ENCODE data around the gene HDAC8. TPM values are rescaled to one million over a fixed set of nuclear protein-coding genes. Genes with fewer than 3 reads are reported as not detected.

HDAC8 gene
- polyA plus RNA-seq, 1 donor from 2014 or later, result 54.0 TPM

DNA sequence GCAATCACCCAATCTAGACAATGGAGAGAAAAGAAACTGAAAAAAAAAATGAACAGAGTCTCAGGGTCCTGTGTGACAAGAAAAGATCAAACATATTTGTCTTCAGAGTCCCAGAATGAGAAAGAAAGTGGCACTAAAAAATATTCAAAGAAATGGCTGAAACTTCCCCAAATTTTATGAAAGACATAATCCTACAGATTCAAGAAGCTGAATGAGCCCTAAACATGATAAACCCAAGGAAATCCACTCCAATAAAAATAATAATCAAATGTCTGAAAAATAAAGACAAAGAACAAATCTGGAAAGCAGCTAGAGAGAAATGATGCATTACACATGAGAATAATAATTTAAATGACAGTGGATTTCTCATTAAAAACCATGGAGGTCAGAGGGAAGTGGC, 136.6 kb downstream of the HDAC8 start:
- no peak overlapping the region for H3K9ac ChIP-seq (ENCODE audit: low read length)
- no peak overlapping the region for H3K4me3 ChIP-seq (ENCODE audit: low read length)
- no peaks in the 10 kb centered on the region for H3K79me2 ChIP-seq (replicated peaks; ENCODE audit: insufficient read depth, low read length)
- H3K36me3 ChIP-seq (ENCODE audit: insufficient read depth, low read length), result no peaks in the 10 kb centered on the region
- H3K27ac ChIP-seq (ENCODE audit: low read length), result no peak overlapping the region
- TF ChIP-seq SMC3 (conservative IDR thresholded peaks at IDR 0.05; ENCODE audit: poor library complexity), result no peak
- TF ChIP-seq EP300 (conservative IDR thresholded peaks at IDR 0.05; ENCODE audit: poor library complexity, severe bottlenecking), result no peak
- TF ChIP-seq POLR2AphosphoS5 (IDR thresholded peaks at IDR 0.05), result no peak
- TF ChIP-seq EZH2 (IDR thresholded peaks at IDR 0.05; ENCODE audit: borderline replicate concordance, insufficient read depth, low read length, poor library complexity, severe bottlenecking), result no peak
- TF ChIP-seq TAF1 (IDR thresholded peaks at IDR 0.05; ENCODE audit: low read depth), result no peak
- TF ChIP-seq, protein P1, sequence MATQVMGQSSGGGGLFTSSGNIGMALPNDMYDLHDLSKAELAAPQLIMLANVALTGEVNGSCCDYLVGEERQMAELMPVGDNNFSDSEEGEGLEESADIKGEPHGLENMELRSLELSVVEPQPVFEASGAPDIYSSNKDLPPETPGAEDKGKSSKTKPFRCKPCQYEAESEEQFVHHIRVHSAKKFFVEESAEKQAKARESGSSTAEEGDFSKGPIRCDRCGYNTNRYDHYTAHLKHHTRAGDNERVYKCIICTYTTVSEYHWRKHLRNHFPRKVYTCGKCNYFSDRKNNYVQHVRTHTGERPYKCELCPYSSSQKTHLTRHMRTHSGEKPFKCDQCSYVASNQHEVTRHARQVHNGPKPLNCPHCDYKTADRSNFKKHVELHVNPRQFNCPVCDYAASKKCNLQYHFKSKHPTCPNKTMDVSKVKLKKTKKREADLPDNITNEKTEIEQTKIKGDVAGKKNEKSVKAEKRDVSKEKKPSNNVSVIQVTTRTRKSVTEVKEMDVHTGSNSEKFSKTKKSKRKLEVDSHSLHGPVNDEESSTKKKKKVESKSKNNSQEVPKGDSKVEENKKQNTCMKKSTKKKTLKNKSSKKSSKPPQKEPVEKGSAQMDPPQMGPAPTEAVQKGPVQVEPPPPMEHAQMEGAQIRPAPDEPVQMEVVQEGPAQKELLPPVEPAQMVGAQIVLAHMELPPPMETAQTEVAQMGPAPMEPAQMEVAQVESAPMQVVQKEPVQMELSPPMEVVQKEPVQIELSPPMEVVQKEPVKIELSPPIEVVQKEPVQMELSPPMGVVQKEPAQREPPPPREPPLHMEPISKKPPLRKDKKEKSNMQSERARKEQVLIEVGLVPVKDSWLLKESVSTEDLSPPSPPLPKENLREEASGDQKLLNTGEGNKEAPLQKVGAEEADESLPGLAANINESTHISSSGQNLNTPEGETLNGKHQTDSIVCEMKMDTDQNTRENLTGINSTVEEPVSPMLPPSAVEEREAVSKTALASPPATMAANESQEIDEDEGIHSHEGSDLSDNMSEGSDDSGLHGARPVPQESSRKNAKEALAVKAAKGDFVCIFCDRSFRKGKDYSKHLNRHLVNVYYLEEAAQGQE (IDR thresholded peaks at IDR 0.05; ENCODE audit: borderline replicate concordance), result no peak
- TF ChIP-seq RAD21 (conservative IDR thresholded peaks at IDR 0.05), result no peak
- TF ChIP-seq, protein P2, sequence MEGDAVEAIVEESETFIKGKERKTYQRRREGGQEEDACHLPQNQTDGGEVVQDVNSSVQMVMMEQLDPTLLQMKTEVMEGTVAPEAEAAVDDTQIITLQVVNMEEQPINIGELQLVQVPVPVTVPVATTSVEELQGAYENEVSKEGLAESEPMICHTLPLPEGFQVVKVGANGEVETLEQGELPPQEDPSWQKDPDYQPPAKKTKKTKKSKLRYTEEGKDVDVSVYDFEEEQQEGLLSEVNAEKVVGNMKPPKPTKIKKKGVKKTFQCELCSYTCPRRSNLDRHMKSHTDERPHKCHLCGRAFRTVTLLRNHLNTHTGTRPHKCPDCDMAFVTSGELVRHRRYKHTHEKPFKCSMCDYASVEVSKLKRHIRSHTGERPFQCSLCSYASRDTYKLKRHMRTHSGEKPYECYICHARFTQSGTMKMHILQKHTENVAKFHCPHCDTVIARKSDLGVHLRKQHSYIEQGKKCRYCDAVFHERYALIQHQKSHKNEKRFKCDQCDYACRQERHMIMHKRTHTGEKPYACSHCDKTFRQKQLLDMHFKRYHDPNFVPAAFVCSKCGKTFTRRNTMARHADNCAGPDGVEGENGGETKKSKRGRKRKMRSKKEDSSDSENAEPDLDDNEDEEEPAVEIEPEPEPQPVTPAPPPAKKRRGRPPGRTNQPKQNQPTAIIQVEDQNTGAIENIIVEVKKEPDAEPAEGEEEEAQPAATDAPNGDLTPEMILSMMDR (IDR thresholded peaks at IDR 0.05; ENCODE audit: poor library complexity, severe bottlenecking), result no peak
- no peak for TF ChIP-seq MXI1 (conservative IDR thresholded peaks at IDR 0.05; ENCODE audit: poor library complexity, severe bottlenecking)
- H2AFZ ChIP-seq (ENCODE audit: low read depth, low read length), result no peak overlapping the region
- no peaks in the 10 kb centered on the region for H3K9me2 ChIP-seq (ENCODE audit: insufficient read depth, low read length)
- no peak overlapping the region for H3K4me2 ChIP-seq (ENCODE audit: low read length)
- H4K20me1 ChIP-seq (ENCODE audit: insufficient read depth), result no peaks in the 10 kb centered on the region
- no peaks in the 10 kb centered on the region for H3K9me3 ChIP-seq (ENCODE audit: low read length)
- H3F3A ChIP-seq (ENCODE audit: insufficient read depth, low read length, poor library complexity, severe bottlenecking), result no peaks in the 10 kb centered on the region
- H3K27me3 ChIP-seq (ENCODE audit: insufficient read depth, low read depth, low read length), result no peaks in the 10 kb centered on the region

DNA sequence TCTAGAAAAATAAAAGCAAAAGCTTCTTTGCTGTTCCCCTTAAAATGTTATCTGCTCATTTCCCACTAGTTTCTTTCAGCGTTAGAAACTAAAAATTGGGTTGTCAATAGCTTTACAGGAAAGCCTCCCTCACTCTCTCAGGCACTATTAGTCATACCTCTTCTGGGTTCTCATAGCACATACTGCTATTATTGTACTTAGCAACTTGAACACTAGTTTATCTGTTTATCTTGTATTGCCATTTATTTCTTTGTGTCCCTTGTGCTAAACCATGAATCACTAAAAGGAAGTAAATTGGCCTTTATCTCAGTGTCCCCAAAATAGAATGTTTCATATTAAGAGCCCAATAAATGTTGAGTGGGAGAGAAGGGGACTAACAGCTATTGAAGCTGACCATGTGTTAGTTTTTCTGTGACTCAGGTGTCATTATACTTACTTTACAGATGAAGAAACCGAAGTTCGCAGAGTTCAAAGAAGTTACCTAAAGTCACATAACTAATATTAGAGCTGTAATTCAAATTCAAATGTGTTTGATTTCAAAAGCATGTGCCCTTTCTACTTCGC, 142.2 kb downstream of the HDAC8 start:
- no peaks in the 10 kb centered on the region for H3K9me2 ChIP-seq (ENCODE audit: insufficient read depth, low read length)
- H3K36me3 ChIP-seq (ENCODE audit: insufficient read depth, low read length), result no peaks in the 10 kb centered on the region
- H2AFZ ChIP-seq (ENCODE audit: low read depth, low read length), result no peak overlapping the region
- no peak overlapping the region for H3K9ac ChIP-seq (ENCODE audit: low read length)
- H3K27me3 ChIP-seq (ENCODE audit: insufficient read depth, low read depth, low read length), result no peaks in the 10 kb centered on the region
- no peaks in the 10 kb centered on the region for H3K9me3 ChIP-seq (ENCODE audit: low read length)
- no peak overlapping the region for H3K4me2 ChIP-seq (ENCODE audit: low read length)
- H3F3A ChIP-seq (ENCODE audit: insufficient read depth, low read length, poor library complexity, severe bottlenecking), result no peaks in the 10 kb centered on the region
- no peak overlapping the region for H3K4me3 ChIP-seq (ENCODE audit: low read length)
- H3K27ac ChIP-seq (ENCODE audit: low read length), result no peak overlapping the region
- H4K20me1 ChIP-seq (ENCODE audit: insufficient read depth), result no peaks in the 10 kb centered on the region
- TF ChIP-seq EP300 (conservative IDR thresholded peaks at IDR 0.05; ENCODE audit: poor library complexity, severe bottlenecking), result no peak
- no peak for TF ChIP-seq TAF1 (IDR thresholded peaks at IDR 0.05; ENCODE audit: low read depth)
- no peak for TF ChIP-seq MXI1 (conservative IDR thresholded peaks at IDR 0.05; ENCODE audit: poor library complexity, severe bottlenecking)
- TF ChIP-seq RAD21 (conservative IDR thresholded peaks at IDR 0.05), result no peak
- TF ChIP-seq, protein P2 (IDR thresholded peaks at IDR 0.05; ENCODE audit: poor library complexity, severe bottlenecking), result no peak
- TF ChIP-seq SMC3 (conservative IDR thresholded peaks at IDR 0.05; ENCODE audit: poor library complexity), result no peak
- no peak for TF ChIP-seq EZH2 (IDR thresholded peaks at IDR 0.05; ENCODE audit: borderline replicate concordance, insufficient read depth, low read length, poor library complexity, severe bottlenecking)
- TF ChIP-seq, protein P1 (IDR thresholded peaks at IDR 0.05; ENCODE audit: borderline replicate concordance), result no peak
- TF ChIP-seq POLR2AphosphoS5 (IDR thresholded peaks at IDR 0.05), result no peak
- no peaks in the 10 kb centered on the region for H3K79me2 ChIP-seq (replicated peaks; ENCODE audit: insufficient read depth, low read length)

All from neural cell (in vitro differentiated cells).